ENCODE measurements around the gene SLC49A3. TPM values are rescaled to one million over a fixed set of nuclear protein-coding genes. Genes with fewer than 3 reads are reported as not detected.

The SLC49A3 gene
- total RNA-seq, 1 donor from 2014 or later: 1.9 TPM

DNA sequence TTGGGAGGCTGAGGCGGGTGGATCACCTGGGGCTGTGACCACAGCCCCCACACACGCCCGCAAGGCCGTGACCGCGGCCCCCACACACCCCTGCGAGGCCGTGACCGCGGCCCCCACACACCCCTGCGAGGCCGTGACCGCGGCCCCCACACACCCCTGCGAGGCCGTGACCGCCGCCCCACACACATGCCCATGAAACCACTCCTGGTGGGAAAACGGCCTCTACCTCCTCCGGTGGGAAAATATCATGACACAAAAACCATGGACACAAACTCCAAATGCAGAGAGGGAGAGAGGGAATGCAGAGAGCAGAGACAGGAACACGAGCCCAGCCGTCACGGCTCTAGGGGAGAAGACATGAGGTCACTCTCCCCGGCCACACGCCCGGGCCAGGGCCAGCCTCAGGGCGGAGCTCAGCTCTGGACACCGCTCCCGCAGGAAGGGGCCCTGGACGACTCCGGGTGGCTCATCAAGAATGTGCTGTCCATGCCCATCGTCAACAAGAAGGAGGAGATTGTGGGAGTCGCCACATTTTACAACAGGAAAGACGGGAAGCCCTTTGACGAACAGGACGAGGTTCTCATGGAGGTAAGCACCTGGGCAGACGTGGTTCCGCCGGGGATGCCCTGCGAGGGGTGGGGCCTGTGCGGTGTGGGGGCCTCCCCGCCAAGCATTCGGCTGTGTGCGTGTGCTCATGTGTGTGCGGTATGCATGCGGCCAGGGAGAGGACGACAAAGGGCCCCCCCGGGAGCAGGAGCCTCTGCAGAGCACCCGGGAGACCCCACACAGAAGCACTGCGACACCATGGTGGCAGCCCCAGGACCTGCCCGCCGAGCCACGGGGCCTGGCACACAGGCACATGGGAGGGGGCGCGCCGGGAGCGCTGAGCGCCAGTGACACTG is 32.3 kb downstream of the SLC49A3 start:
- no peaks in the 10 kb centered on the region for H3K36me3 ChIP-seq
- no peak overlapping the region for H3K4me3 ChIP-seq
- peaks cover 12% of the 10 kb centered on the region for H3K27me3 Mint-ChIP-seq (ENCODE audit: insufficient read depth, low read depth)
- H3K4me2 ChIP-seq: no peak overlapping the region
- peaks cover 2% of the 10 kb centered on the region for H3K9me3 Mint-ChIP-seq
- TF ChIP-seq EZH2 (IDR thresholded peaks at IDR 0.05): no peak
- H4K20me1 ChIP-seq (ENCODE audit: low read depth): no peaks in the 10 kb centered on the region
- no peak overlapping the region for H3K27ac ChIP-seq
- H3K79me2 ChIP-seq (ENCODE audit: low read depth): no peaks in the 10 kb centered on the region
- H3K4me3 Mint-ChIP-seq: no peak overlapping the region
- peaks cover 7% of the 10 kb centered on the region for H3K4me1 Mint-ChIP-seq
- H3K36me3 Mint-ChIP-seq: no peaks in the 10 kb centered on the region
- no peak overlapping the region for H3K27ac Mint-ChIP-seq
- H3K9me3 ChIP-seq (ENCODE audit: low read depth): no peaks in the 10 kb centered on the region
- H3K9ac ChIP-seq: no peak overlapping the region
- DNase-seq (ENCODE audit: low spot score): peak; percentile 2
- H3F3A ChIP-seq (ENCODE audit: low read depth): peaks cover 5% of the 10 kb centered on the region
- H3K4me1 ChIP-seq: no peaks in the 10 kb centered on the region
- H3K27me3 ChIP-seq: no peaks in the 10 kb centered on the region
- H2AFZ ChIP-seq (replicated peaks): no peak overlapping the region

DNA sequence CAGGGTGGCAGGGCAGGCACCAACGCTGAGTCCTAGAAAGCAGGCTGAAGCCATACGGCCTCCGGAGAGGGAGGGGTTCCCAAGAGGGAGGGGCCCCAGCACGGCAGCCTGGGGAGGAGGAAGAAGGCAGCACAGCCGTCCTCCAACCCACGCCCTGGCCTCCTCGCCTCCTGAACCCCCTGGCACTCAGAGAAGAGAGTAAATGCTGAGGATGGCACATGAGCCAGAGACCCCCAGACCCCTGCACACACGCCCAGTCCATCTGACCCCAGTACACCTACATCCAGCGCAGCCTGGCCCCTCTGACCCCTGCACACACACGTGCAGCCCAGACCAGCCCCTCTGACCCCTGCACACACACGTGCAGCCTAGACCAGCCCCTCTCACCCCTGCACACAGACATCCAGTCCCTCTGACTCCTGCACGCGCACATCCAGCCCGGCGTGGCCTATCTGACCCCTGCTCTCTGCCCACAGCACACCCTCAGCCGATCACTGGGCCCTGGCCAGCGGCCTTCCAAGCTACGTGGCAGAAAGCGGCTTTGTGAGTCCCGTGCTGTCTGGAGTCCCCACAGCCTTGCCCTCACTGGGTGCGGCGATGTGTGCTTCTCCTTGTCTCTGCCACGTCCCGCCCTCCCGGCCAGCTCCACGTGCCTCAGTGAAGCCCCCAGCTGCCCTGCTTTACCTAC is 33.3 kb downstream of the SLC49A3 start:
- H3K27ac Mint-ChIP-seq: no peak overlapping the region
- no peak overlapping the region for H3K9ac ChIP-seq
- no peaks in the 10 kb centered on the region for H3K9me3 ChIP-seq (ENCODE audit: low read depth)
- no peaks in the 10 kb centered on the region for H3K36me3 Mint-ChIP-seq
- peaks cover 7% of the 10 kb centered on the region for H3K4me1 Mint-ChIP-seq
- H3K36me3 ChIP-seq: no peaks in the 10 kb centered on the region
- no peak overlapping the region for H2AFZ ChIP-seq (replicated peaks)
- H3K4me3 Mint-ChIP-seq: peak overlapping the region; percentile 16
- DNase-seq (ENCODE audit: low spot score): peak; percentile 1
- H3K27me3 Mint-ChIP-seq (ENCODE audit: insufficient read depth, low read depth): peaks cover 9% of the 10 kb centered on the region
- no peaks in the 10 kb centered on the region for H4K20me1 ChIP-seq (ENCODE audit: low read depth)
- H3K4me1 ChIP-seq: no peaks in the 10 kb centered on the region
- TF ChIP-seq EZH2phosphoT487 (IDR thresholded peaks at IDR 0.05) (no peak), CTCF (IDR thresholded peaks at IDR 0.05) (no peak), EZH2 (IDR thresholded peaks at IDR 0.05) (no peak)
- H3F3A ChIP-seq (ENCODE audit: low read depth): peaks cover 5% of the 10 kb centered on the region
- H3K79me2 ChIP-seq (ENCODE audit: low read depth): no peaks in the 10 kb centered on the region
- no peak overlapping the region for H3K4me2 ChIP-seq
- peaks cover 2% of the 10 kb centered on the region for H3K9me3 Mint-ChIP-seq
- H3K4me3 ChIP-seq: no peak overlapping the region
- H3K27ac ChIP-seq: no peak overlapping the region
- no peaks in the 10 kb centered on the region for H3K27me3 ChIP-seq

- TF ChIP-seq EZH2phosphoT487 (IDR thresholded peaks at IDR 0.05) (no peak), EZH2 (IDR thresholded peaks at IDR 0.05) (no peak), CTCF (IDR thresholded peaks at IDR 0.05) (no peak)
- no peak overlapping the region for H3K27ac ChIP-seq
- H3K79me2 ChIP-seq (ENCODE audit: low read depth): no peaks in the 10 kb centered on the region
- H3F3A ChIP-seq (ENCODE audit: low read depth): peaks cover 5% of the 10 kb centered on the region
- H3K27me3 Mint-ChIP-seq (ENCODE audit: insufficient read depth, low read depth): peaks cover 7% of the 10 kb centered on the region
- H3K9me3 ChIP-seq (ENCODE audit: low read depth): no peaks in the 10 kb centered on the region
- H3K4me1 ChIP-seq: no peaks in the 10 kb centered on the region
- no peak overlapping the region for H3K27ac Mint-ChIP-seq
- peaks cover 7% of the 10 kb centered on the region for H3K4me1 Mint-ChIP-seq
- H3K4me2 ChIP-seq: no peak overlapping the region
- H3K4me3 Mint-ChIP-seq: no peak overlapping the region
- no peak overlapping the region for H3K4me3 ChIP-seq
- H3K27me3 ChIP-seq: no peaks in the 10 kb centered on the region
- H3K36me3 Mint-ChIP-seq: no peaks in the 10 kb centered on the region
- H3K9ac ChIP-seq: no peak overlapping the region
- no peaks in the 10 kb centered on the region for H4K20me1 ChIP-seq (ENCODE audit: low read depth)
- H2AFZ ChIP-seq (replicated peaks): no peak overlapping the region
- DNase-seq (ENCODE audit: low spot score): peak; percentile 1
- H3K36me3 ChIP-seq: no peaks in the 10 kb centered on the region
- peaks cover 2% of the 10 kb centered on the region for H3K9me3 Mint-ChIP-seq
Observed at GRCh38 chr4:654871-655463, 34.0 kb downstream of the SLC49A3 start.
